Measurements from ENCODE around the gene TIPARP. TPM values are rescaled to one million over a fixed set of nuclear protein-coding genes. Genes with fewer than 3 reads are reported as not detected.
A peak's percentile ranks its signal among the peaks of the same experiment; 100 is the strongest.

Gene TIPARP
- total and polyA plus RNA-seq, 2 donors = 14.3 to 30.3 TPM

- Histone ChIP-seq H3K4me3 (ENCODE audit: low read length in 2 of 2) (no peak overlapping the region), H3K9me3 (ENCODE audit: control insufficient read depth in 2 of 2, insufficient read depth in 1 of 2, low read length in 1 of 2) (peaks cover 0 to 1% of the 10 kb centered on the region in 2 donors), H3K27me3 (ENCODE audit: control insufficient read depth in 2 of 2, insufficient read depth in 1 of 2, low read length in 1 of 2) (no peaks in the 10 kb centered on the region), H3K4me1 (ENCODE audit: control insufficient read depth in 2 of 2, insufficient read depth in 2 of 2, low read length in 2 of 2) (peaks cover 3 to 6% of the 10 kb centered on the region in 2 donors), H3K36me3 (ENCODE audit: control insufficient read depth in 2 of 2, insufficient read depth in 2 of 2, low read length in 1 of 2) (no peaks in the 10 kb centered on the region), H3K27ac (ENCODE audit: low read depth in 1 of 2, low read length in 1 of 2) (no peak overlapping the region)
- DNase-seq (ENCODE audit: low read depth in 6 of 9, low spot score in 9 of 9) = no peak
- WGBS = 99% methylated on average over 2 of the region's 2 CpGs
Observed at GRCh38 chr3:156670077-156670476, 4.3 kb upstream of the TIPARP start.

GRCh38 chr3:156670652-156671051 is 3.7 kb upstream of the TIPARP start:
- Histone ChIP-seq H3K27me3 (ENCODE audit: control insufficient read depth in 2 of 2, insufficient read depth in 1 of 2, low read length in 1 of 2) (no peaks in the 10 kb centered on the region), H3K27ac (ENCODE audit: low read depth in 1 of 2, low read length in 1 of 2) (no peak overlapping the region), H3K36me3 (ENCODE audit: control insufficient read depth in 2 of 2, insufficient read depth in 2 of 2, low read length in 1 of 2) (no peaks in the 10 kb centered on the region), H3K4me1 (ENCODE audit: control insufficient read depth in 2 of 2, insufficient read depth in 2 of 2, low read length in 2 of 2) (peaks cover 3 to 6% of the 10 kb centered on the region in 2 donors), H3K4me3 (ENCODE audit: low read length in 2 of 2) (no peak overlapping the region), H3K9me3 (ENCODE audit: control insufficient read depth in 2 of 2, insufficient read depth in 1 of 2, low read length in 1 of 2) (peaks cover 0 to 1% of the 10 kb centered on the region in 2 donors)
- DNase-seq (ENCODE audit: low read depth in 6 of 9, low spot score in 9 of 9) = no peak
- WGBS = 89% methylated on average over 4 of the region's 4 CpGs

GRCh38 chr3:156673732-156674045 is 701 bp upstream of the TIPARP start:
- Histone ChIP-seq H3K4me3 (ENCODE audit: low read length in 2 of 2) (peak overlapping the region; percentile 80 to 96), H3K27ac (ENCODE audit: low read depth in 1 of 2, low read length in 1 of 2) (peak overlapping the region; percentile 88 to 97)

GRCh38 chr3:156674911-156675829 is 780 bp downstream of the TIPARP start:
- Histone ChIP-seq H3K4me1 (ENCODE audit: control insufficient read depth in 2 of 2, insufficient read depth in 2 of 2, low read length in 2 of 2) (peaks cover 13 to 20% of the 10 kb centered on the region in 2 donors), H3K36me3 (ENCODE audit: control insufficient read depth in 2 of 2, insufficient read depth in 2 of 2, low read length in 1 of 2) (peaks cover 9 to 18% of the 10 kb centered on the region in 2 donors), H3K27ac (ENCODE audit: low read depth in 1 of 2, low read length in 1 of 2) (peak overlapping the region; percentile 90 to 97), H3K9me3 (ENCODE audit: control insufficient read depth in 2 of 2, insufficient read depth in 1 of 2, low read length in 1 of 2) (peaks cover 0 to 1% of the 10 kb centered on the region in 2 donors), H3K27me3 (ENCODE audit: control insufficient read depth in 2 of 2, insufficient read depth in 1 of 2, low read length in 1 of 2) (no peaks in the 10 kb centered on the region), H3K4me3 (ENCODE audit: low read length in 2 of 2) (peak overlapping the region; percentile 80 to 96)
- WGBS = under 1% methylated on average over 93 of the region's 93 CpGs
- DNase-seq (ENCODE audit: low read depth in 6 of 9, low spot score in 9 of 9) = peak in 7 of 9 donors; percentile 39 to 79 (median 48)

More at GRCh38 chr3:156673732-156674045, 701 bp upstream of the TIPARP start:
- peaks cover 0 to 1% of the 10 kb centered on the region in 2 donors for H3K9me3 ChIP-seq (ENCODE audit: control insufficient read depth in 2 of 2, insufficient read depth in 1 of 2, low read length in 1 of 2)
- peaks cover 6 to 11% of the 10 kb centered on the region in 2 donors for H3K36me3 ChIP-seq (ENCODE audit: control insufficient read depth in 2 of 2, insufficient read depth in 2 of 2, low read length in 1 of 2)
- WGBS = 20% methylated on average over 10 of the region's 10 CpGs
- no peaks in the 10 kb centered on the region for H3K27me3 ChIP-seq (ENCODE audit: control insufficient read depth in 2 of 2, insufficient read depth in 1 of 2, low read length in 1 of 2)
- no peak for DNase-seq (ENCODE audit: low read depth in 6 of 9, low spot score in 9 of 9)
- peaks cover 13 to 20% of the 10 kb centered on the region in 2 donors for H3K4me1 ChIP-seq (ENCODE audit: control insufficient read depth in 2 of 2, insufficient read depth in 2 of 2, low read length in 2 of 2)

- H3K4me1 ChIP-seq (ENCODE audit: control insufficient read depth in 2 of 2, insufficient read depth in 2 of 2, low read length in 2 of 2) = peaks cover 13 to 20% of the 10 kb centered on the region in 2 donors
Observed at GRCh38 chr3:156675830-156676767, 1.7 kb downstream of the TIPARP start.

GRCh38 chr3:156676768-156677479 is 2.5 kb downstream of the TIPARP start:
- Histone ChIP-seq H3K27ac (ENCODE audit: low read depth in 1 of 2, low read length in 1 of 2) (no peak overlapping the region), H3K4me3 (ENCODE audit: low read length in 2 of 2) (peak overlapping the region in 1 of 2 donors; percentile 96), H3K4me1 (ENCODE audit: control insufficient read depth in 2 of 2, insufficient read depth in 2 of 2, low read length in 2 of 2) (peaks cover 13 to 20% of the 10 kb centered on the region in 2 donors), H3K27me3 (ENCODE audit: control insufficient read depth in 2 of 2, insufficient read depth in 1 of 2, low read length in 1 of 2) (no peaks in the 10 kb centered on the region), H3K9me3 (ENCODE audit: control insufficient read depth in 2 of 2, insufficient read depth in 1 of 2, low read length in 1 of 2) (peaks cover 0 to 1% of the 10 kb centered on the region in 2 donors), H3K36me3 (ENCODE audit: control insufficient read depth in 2 of 2, insufficient read depth in 2 of 2, low read length in 1 of 2) (peaks cover 9 to 21% of the 10 kb centered on the region in 2 donors)
- WGBS = 67% methylated on average over 3 of the region's 3 CpGs
- DNase-seq (ENCODE audit: low read depth in 6 of 9, low spot score in 9 of 9) = peak in 7 of 9 donors; percentile 33 to 73 (median 43)

More at GRCh38 chr3:156675830-156676767, 1.7 kb downstream of the TIPARP start:
- peak in 1 of 9 donors; percentile 6 for DNase-seq (ENCODE audit: low read depth in 6 of 9, low spot score in 9 of 9)
- H3K27ac ChIP-seq (ENCODE audit: low read depth in 1 of 2, low read length in 1 of 2) = no peak overlapping the region
- peaks cover 9 to 21% of the 10 kb centered on the region in 2 donors for H3K36me3 ChIP-seq (ENCODE audit: control insufficient read depth in 2 of 2, insufficient read depth in 2 of 2, low read length in 1 of 2)
- H3K27me3 ChIP-seq (ENCODE audit: control insufficient read depth in 2 of 2, insufficient read depth in 1 of 2, low read length in 1 of 2) = no peaks in the 10 kb centered on the region
- peak overlapping the region; percentile 80 to 96 for H3K4me3 ChIP-seq (ENCODE audit: low read length in 2 of 2)
- H3K9me3 ChIP-seq (ENCODE audit: control insufficient read depth in 2 of 2, insufficient read depth in 1 of 2, low read length in 1 of 2) = peaks cover 0 to 1% of the 10 kb centered on the region in 2 donors
- 18% methylated on average over 18 of the region's 18 CpGs for WGBS

- Histone ChIP-seq H3K4me3 (ENCODE audit: low read length in 2 of 2) (no peak overlapping the region), H3K36me3 (ENCODE audit: control insufficient read depth in 2 of 2, insufficient read depth in 2 of 2, low read length in 1 of 2) (peaks cover 9 to 21% of the 10 kb centered on the region in 2 donors), H3K9me3 (ENCODE audit: control insufficient read depth in 2 of 2, insufficient read depth in 1 of 2, low read length in 1 of 2) (peaks cover 0 to 1% of the 10 kb centered on the region in 2 donors), H3K27ac (ENCODE audit: low read depth in 1 of 2, low read length in 1 of 2) (no peak overlapping the region), H3K4me1 (ENCODE audit: control insufficient read depth in 2 of 2, insufficient read depth in 2 of 2, low read length in 2 of 2) (peaks cover 13 to 20% of the 10 kb centered on the region in 2 donors), H3K27me3 (ENCODE audit: control insufficient read depth in 2 of 2, insufficient read depth in 1 of 2, low read length in 1 of 2) (no peaks in the 10 kb centered on the region)
- no peak for DNase-seq (ENCODE audit: low read depth in 6 of 9, low spot score in 9 of 9)
- 90% methylated on average over 2 of the region's 2 CpGs for WGBS
Observed at GRCh38 chr3:156677536-156677935, 3.1 kb downstream of the TIPARP start.

- Histone ChIP-seq H3K27ac (ENCODE audit: low read depth in 1 of 2, low read length in 1 of 2) (no peak overlapping the region), H3K4me3 (ENCODE audit: low read length in 2 of 2) (no peak overlapping the region)
Observed at GRCh38 chr3:156678197-156678596, 3.8 kb downstream of the TIPARP start.

More at GRCh38 chr3:156678197-156678596, 3.8 kb downstream of the TIPARP start:
- peaks cover 9 to 25% of the 10 kb centered on the region in 2 donors for H3K36me3 ChIP-seq (ENCODE audit: control insufficient read depth in 2 of 2, insufficient read depth in 2 of 2, low read length in 1 of 2)
- peaks cover 0 to 1% of the 10 kb centered on the region in 2 donors for H3K9me3 ChIP-seq (ENCODE audit: control insufficient read depth in 2 of 2, insufficient read depth in 1 of 2, low read length in 1 of 2)
- 97% methylated on average over 2 of the region's 2 CpGs for WGBS
- H3K4me1 ChIP-seq (ENCODE audit: control insufficient read depth in 2 of 2, insufficient read depth in 2 of 2, low read length in 2 of 2) = peaks cover 13 to 20% of the 10 kb centered on the region in 2 donors
- DNase-seq (ENCODE audit: low read depth in 6 of 9, low spot score in 9 of 9) = no peak
- no peaks in the 10 kb centered on the region for H3K27me3 ChIP-seq (ENCODE audit: control insufficient read depth in 2 of 2, insufficient read depth in 1 of 2, low read length in 1 of 2)

Data from thymus (tissue), 11 donors.